ENCODE measurements around the gene TRIM62.

The TRIM62 gene

GRCh38 chr1:33097137-33097611 lies 84.7 kb downstream of the TRIM62 start:
- DNase-seq: no peak

GRCh38 chr1:33096363-33097005 lies 85.4 kb downstream of the TRIM62 start:
- no peak for DNase-seq
